H1 (cell line): ENCODE data around the gene LDHAL6A. TPM values are rescaled to one million over a fixed set of nuclear protein-coding genes. Genes with fewer than 3 reads are reported as not detected.

Experiments
- CTCF ChIA-PET: fragments of 300-600 bp; sonication (Branson Sonifier 250); formaldehyde crosslinking; loops from one replicate; lab custom pipeline; 2021; ENCODE audit not compliant: partially characterized antibody; lab: Charles Lee
- POLR2A ChIA-PET: fragments of 300-600 bp; sonication (Branson Sonifier 250); formaldehyde crosslinking; loops from one replicate; lab custom pipeline; 2021; ENCODE audit warnings: inconsistent platforms; ENCODE audit not compliant: partially characterized antibody; lab: Charles Lee
- DNase-seq, 2 experiments: peaks; one replicate each; pipeline versions ENCODE4 v3.0.0 to v3.0.0-alpha.2; 2010 to 2022; ENCODE audit warnings: low spot score in 2 of 2, low read depth in 1 of 2, mixed read lengths in 1 of 2
- FAIRE-seq: peaks from 2 replicates; lab custom pipeline; 2011; peaks lifted over from hg19 to GRCh38; lab: Jason Lieb, UNC
- H2AFZ ChIP-seq: 2 replicates; pipeline ENCODE4 v1.8.1; 2012; ENCODE audit warnings: low read length, inconsistent platforms
- H2AK5ac ChIP-seq: 2 replicates; pipeline ENCODE4 v1.6.1; 2013; ENCODE audit warnings: low read depth, low read length
- H2BK120ac ChIP-seq: replicated peaks from 2 replicates; pipeline ENCODE3; 2013; ENCODE audit warnings: low read depth, low read length, inconsistent platforms
- H2BK12ac ChIP-seq: 2 replicates; pipeline ENCODE4 v1.6.1; 2013; ENCODE audit warnings: low read depth, low read length
- H2BK15ac ChIP-seq: 2 replicates; pipeline ENCODE4 v1.6.1; 2013; ENCODE audit warnings: low read length
- H2BK20ac ChIP-seq: 2 replicates; pipeline ENCODE4 v1.6.1; 2013; ENCODE audit warnings: low read length
- H2BK5ac ChIP-seq: 2 replicates; pipeline ENCODE4 v1.6.1; 2013; ENCODE audit warnings: low read depth, low read length
- H3K14ac ChIP-seq: 2 replicates; pipeline ENCODE4 v1.6.1; 2013; ENCODE audit warnings: inconsistent platforms; ENCODE audit not compliant: insufficient read length
- H3K18ac ChIP-seq: 2 replicates; pipeline ENCODE4 v1.6.1; 2013; ENCODE audit warnings: low read length; ENCODE audit errors: extremely low read depth
- H3K23ac ChIP-seq: 2 replicates; pipeline ENCODE4 v1.6.1; 2013; ENCODE audit warnings: inconsistent platforms; ENCODE audit not compliant: insufficient read length
- H3K23me2 ChIP-seq: 2 replicates; pipeline ENCODE4 v1.6.1; 2013; ENCODE audit warnings: low read depth, low read length
- H3K27ac ChIP-seq: 2 replicates; pipeline ENCODE4 v1.6.1; 2011; ENCODE audit warnings: low read depth, low read length, inconsistent platforms
- H3K27me3 ChIP-seq, 4 experiments: replicated peaks in 1 of 4; 1 replicate in 1 of 4; 2 replicates in 3 of 4; pipeline versions ENCODE4 v1.6.1 to v1.8.1; 2011 to 2013; ENCODE audit warnings: low read length in 3 of 4, mild to moderate bottlenecking in 3 of 4, inconsistent platforms in 2 of 4, mixed read lengths in 2 of 4, moderate library complexity in 1 of 4; ENCODE audit not compliant: control insufficient read depth in 3 of 4, insufficient read depth in 3 of 4; ENCODE audit errors: extremely low read depth in 1 of 4
- H3K36me3 ChIP-seq, 4 experiments: 2 replicates each; pipeline versions ENCODE4 v1.6.1 to v1.8.1; 2011 to 2013; ENCODE audit warnings: mild to moderate bottlenecking in 4 of 4, low read length in 3 of 4, moderate library complexity in 2 of 4, control low read depth in 1 of 4, inconsistent platforms in 1 of 4; ENCODE audit not compliant: insufficient read depth in 4 of 4, control insufficient read depth in 2 of 4
- H3K4ac ChIP-seq: replicated peaks from 2 replicates; pipeline ENCODE3; 2013; ENCODE audit warnings: low read length, low read depth, mixed read lengths, inconsistent platforms; ENCODE audit not compliant: insufficient read length
- H3K4me1 ChIP-seq, 4 experiments: replicated peaks in 1 of 4; 1 replicate in 1 of 4; 2 replicates in 3 of 4; pipeline versions ENCODE4 v1.6.1 to v1.8.1; 2011 to 2013; ENCODE audit warnings: low read length in 3 of 4, inconsistent platforms in 2 of 4, mixed read lengths in 1 of 4; ENCODE audit not compliant: insufficient read depth in 4 of 4, control insufficient read depth in 3 of 4
- H3K4me2 ChIP-seq, 2 experiments: 2 replicates each; pipeline versions ENCODE4 v1.6.1 to v1.8.1; 2011 to 2013; ENCODE audit warnings: low read depth in 2 of 2, low read length in 2 of 2, control low read depth in 1 of 2, inconsistent platforms in 1 of 2, mild to moderate bottlenecking in 1 of 2; ENCODE audit not compliant: insufficient read depth in 1 of 2
- H3K4me3 ChIP-seq, 4 experiments: fragments of 200-600, 300-600 bp in 1 of 4; sonication (generic), shearing (Covaris generic), sonication (Bioruptor Twin) in 1 of 4; 2 replicates each; pipeline versions ENCODE4 v1.5.1 to v1.8.1; 2011 to 2016; ENCODE audit warnings: low read length in 4 of 4, low read depth in 3 of 4, control low read depth in 2 of 4, inconsistent platforms in 2 of 4, mild to moderate bottlenecking in 2 of 4, mixed read lengths in 1 of 4, moderate library complexity in 1 of 4; ENCODE audit not compliant: insufficient read depth in 2 of 4; ENCODE audit errors: extremely low read depth in 1 of 4
- H3K56ac ChIP-seq: replicated peaks from 2 replicates; pipeline ENCODE3; 2013; ENCODE audit warnings: low read depth, mild to moderate bottlenecking, mixed read lengths, low read length, inconsistent platforms; ENCODE audit not compliant: insufficient read length
- H3K79me1 ChIP-seq: 2 replicates; pipeline ENCODE4 v1.6.1; 2013; ENCODE audit warnings: low read depth, low read length, control low read depth
- H3K79me2 ChIP-seq, 2 experiments: 2 replicates each; pipeline versions ENCODE4 v1.6.1 to v1.8.1; 2012 to 2013; ENCODE audit warnings: low read length in 2 of 2, mild to moderate bottlenecking in 2 of 2, inconsistent platforms in 1 of 2; ENCODE audit not compliant: insufficient read depth in 2 of 2, control insufficient read depth in 1 of 2
- H3K9ac ChIP-seq, 4 experiments: replicated peaks in 1 of 4; 1 replicate in 1 of 4; 2 replicates in 3 of 4; pipeline versions ENCODE4 v1.6.1 to v1.8.1; 2011 to 2013; ENCODE audit warnings: low read depth in 3 of 4, low read length in 3 of 4, control low read depth in 2 of 4, mild to moderate bottlenecking in 2 of 4, moderate library complexity in 2 of 4, inconsistent platforms in 1 of 4; ENCODE audit errors: extremely low read depth in 1 of 4
- H3K9me3 ChIP-seq, 2 experiments: 2 replicates each; pipeline versions ENCODE4 v1.6.1 to v1.8.1; 2012 to 2013; ENCODE audit warnings: mild to moderate bottlenecking in 2 of 2, moderate library complexity in 2 of 2, control low read depth in 1 of 2, inconsistent platforms in 1 of 2, low read depth in 1 of 2, low read length in 1 of 2, mixed read lengths in 1 of 2; ENCODE audit not compliant: insufficient read depth in 2 of 2
- H4K20me1 ChIP-seq, 2 experiments: replicated peaks in 1 of 2; 2 replicates each; pipeline versions ENCODE3 to v1.8.1; 2011 to 2013; ENCODE audit warnings: inconsistent platforms in 2 of 2, low read length in 2 of 2, mild to moderate bottlenecking in 1 of 2; ENCODE audit not compliant: insufficient read depth in 2 of 2, control insufficient read depth in 1 of 2
- H4K5ac ChIP-seq: 2 replicates; pipeline ENCODE4 v1.6.1; 2013; ENCODE audit warnings: low read length, low read depth, mixed read lengths, inconsistent platforms; ENCODE audit not compliant: insufficient read length
- H4K8ac ChIP-seq: 2 replicates; pipeline ENCODE4 v1.8.0; 2013; ENCODE audit warnings: mild to moderate bottlenecking, moderate library complexity, low read length, inconsistent platforms; ENCODE audit not compliant: insufficient read depth; ENCODE audit errors: extremely low read depth
- H4K91ac ChIP-seq: replicated peaks from 2 replicates; pipeline ENCODE3; 2013; ENCODE audit warnings: low read length, mixed read lengths, inconsistent platforms; ENCODE audit not compliant: insufficient read length
- MAFK ChIP-seq: IDR thresholded peaks from 2 replicates; pipeline ENCODE4 v1.6.1; 2012; ENCODE audit warnings: low read depth, mild to moderate bottlenecking, improper control_type of control experiment, low read length
- RXRA ChIP-seq: IDR thresholded peaks from 2 replicates; pipeline ENCODE4 v1.6.1; 2011; ENCODE audit warnings: low read depth, mild to moderate bottlenecking, low read length, moderate library complexity; ENCODE audit not compliant: insufficient read depth
- WGBS, 2 experiments: shearing (Covaris generic) in 1 of 2; methylation state at CpG; one replicate each; pipeline versions ENCODE4 v1.1.6 to v1.1.7; 2013 to 2015; ENCODE audit warnings: low lambda C conversion rate in 2 of 2, mixed read lengths in 2 of 2, inconsistent platforms in 1 of 2, low coverage in 1 of 2, missing lambda C conversion rate in 1 of 2; ENCODE audit not compliant: insufficient replicate concordance in 2 of 2, insufficient coverage in 1 of 2, insufficient read length in 1 of 2; ENCODE audit errors: extremely low coverage in 1 of 2, missing lambda C conversion rate in 1 of 2; 5-methylcytosine and 5-hydroxymethylcytosine counted together
- polyA plus RNA-seq, 7 experiments: library from polyadenylated mRNA; depleted of rRNA in 3 of 7; stranded (reverse) in 5 of 7; unstranded in 2 of 7; fragments of >200 nt in 5 of 7; fragments of 200-250 nt in 2 of 7; gene quantifications; 1 replicate in 5 of 7; 2 replicates in 1 of 7; 4 replicates in 1 of 7; pipeline versions ENCODE4 v1.2.1 to v1.2.3, GENCODE V29; 2011 to 2013; ENCODE audit warnings: missing spikeins in 2 of 7, mixed read lengths in 2 of 7
- total RNA-seq: library from RNA; stranded (reverse); fragmentation: NEBNext Ultra II Directional; extraction: Animal tissue kit (Norgen Biotek cat#: 25700); gene quantifications from 2 replicates; pipeline ENCODE4 v1.2.1, GENCODE V29; 2021

LDHAL6A gene
- total and polyA plus RNA-seq, 2 of the 8 experiments (the other 6 are each of a cell fraction or from before 2014, with no cell fraction given) = not detected

GRCh38 chr11:18521122-18521521 lies 65.5 kb downstream of the LDHAL6A start:
- no peaks in the 10 kb centered on the region for H3K27me3 ChIP-seq
- no peak overlapping the region for H2BK5ac ChIP-seq
- peaks cover 0 to 60% of the 10 kb centered on the region in 2 experiments; a peak in 2 of 4 replicates for H3K79me2 ChIP-seq
- H3K79me1 ChIP-seq = peaks cover 3% of the 10 kb centered on the region; the same call in 1 of the 2 replicates
- ChIA-PET CTCF (interaction anchor here (0.5 to 1.5 kb wide), 3 partner anchors 17 to 203 kb away, joined by 3 read pairs; no protein-coding TSS in a partner anchor), POLR2A (interaction anchor here (0.6 kb wide), 1 partner anchor 195 kb away, joined by 3 read pairs; no protein-coding TSS in a partner anchor)
- H3K14ac ChIP-seq = no peak overlapping the region
- no peak overlapping the region for H2BK12ac ChIP-seq
- H3K4me3 ChIP-seq = no peak overlapping the region
- no peak for FAIRE-seq
- H2BK120ac ChIP-seq = no peak overlapping the region
- no peak overlapping the region for H3K56ac ChIP-seq
- no peaks in the 10 kb centered on the region for H3K23me2 ChIP-seq
- peaks cover 0 to 7% (median 0%) of the 10 kb centered on the region in 4 experiments; a peak in 2 of 8 replicates for H3K36me3 ChIP-seq
- H3K18ac ChIP-seq = no peak overlapping the region
- no peak overlapping the region for H3K4ac ChIP-seq
- H3K4me1 ChIP-seq = no peaks in the 10 kb centered on the region
- 78% methylated on average over 3 of the region's 3 CpGs; no CpG with 5 or more reads in 1 of the 2 experiments for WGBS, 2 experiments
- no peaks in the 10 kb centered on the region for H3K9me3 ChIP-seq
- no peak overlapping the region for H2AFZ ChIP-seq
- no peak overlapping the region for H2BK20ac ChIP-seq
- H2BK15ac ChIP-seq = no peak overlapping the region
- H4K8ac ChIP-seq = no peak overlapping the region
- peaks cover 2 to 4% of the 10 kb centered on the region in 2 experiments for H4K20me1 ChIP-seq
- H3K27ac ChIP-seq = no peak overlapping the region
- H3K4me2 ChIP-seq = no peak overlapping the region
- no peak overlapping the region for H2AK5ac ChIP-seq
- DNase-seq = no peak
- no peak overlapping the region for H3K23ac ChIP-seq
- H3K9ac ChIP-seq = no peak overlapping the region
- no peak overlapping the region for H4K91ac ChIP-seq
- H4K5ac ChIP-seq = no peak overlapping the region
- TF ChIP-seq MAFK = peak; percentile 78; the same call in 1 of the 2 replicates
- no peak for TF ChIP-seq RXRA
